Measurements from ENCODE around the gene INTS11. TPM values are rescaled to one million over a fixed set of nuclear protein-coding genes. Genes with fewer than 3 reads are reported as not detected.

The INTS11 gene
- total and polyA plus RNA-seq, 2 experiments from 2014 or later, result 102 to 161 TPM

DNA sequence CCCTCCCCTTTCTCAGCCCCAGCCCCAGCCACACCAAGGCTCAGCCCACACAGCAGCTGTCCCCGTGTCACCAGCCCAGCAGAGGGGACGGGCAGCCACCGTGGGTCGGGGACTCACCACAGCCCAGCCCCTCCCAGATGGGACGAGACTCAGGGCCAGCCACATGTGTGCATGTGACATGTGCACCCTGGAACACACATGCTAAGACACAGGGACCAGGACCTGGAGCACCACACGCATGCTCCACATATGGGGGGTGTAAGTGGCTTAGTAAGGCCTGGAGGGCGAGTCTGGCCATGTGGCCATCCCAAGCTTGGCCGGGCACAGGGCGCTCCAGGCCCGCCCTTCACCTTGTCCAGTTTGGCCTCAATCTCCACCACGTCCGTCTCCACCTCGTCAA is 20.7 kb downstream of the INTS11 start:
- peaks cover 7% of the 10 kb centered on the region; the same call in 1 of the 2 replicates for H3K4me1 ChIP-seq (ENCODE audit: insufficient read depth)
- H3K79me2 ChIP-seq (replicated peaks; ENCODE audit: insufficient read depth), result peaks cover 5% of the 10 kb centered on the region; the same call in 1 of the 2 replicates
- no peaks in the 10 kb centered on the region for H3K9me3 Mint-ChIP-seq
- H3K4me1 Mint-ChIP-seq, result peaks cover 20% of the 10 kb centered on the region; the same call in 2 of the 3 replicates
- no peaks in the 10 kb centered on the region for H3F3A ChIP-seq (replicated peaks; ENCODE audit: low read depth)
- H3K9me2 ChIP-seq (ENCODE audit: insufficient read depth), result no peaks in the 10 kb centered on the region
- no peak overlapping the region for H3K27ac ChIP-seq (ENCODE audit: low read depth)
- no peak overlapping the region for H3K4me2 ChIP-seq
- DNase-seq (ENCODE audit: low spot score) (no peak), ATAC-seq (no peak)
- no peaks in the 10 kb centered on the region for H3K36me3 ChIP-seq (ENCODE audit: insufficient read depth)
- H2AFZ ChIP-seq, result no peak overlapping the region
- TF ChIP-seq NANOG (IDR thresholded peaks at IDR 0.05; ENCODE audit: borderline replicate concordance), result no peak
- no peaks in the 10 kb centered on the region; the same call in 2 of the 3 replicates for H3K36me3 Mint-ChIP-seq (ENCODE audit: low read depth)
- no peaks in the 10 kb centered on the region for H4K20me1 ChIP-seq (replicated peaks; ENCODE audit: insufficient read depth)
- H3K27me3 Mint-ChIP-seq (ENCODE audit: insufficient read depth, low read depth, poor library complexity), result peaks cover 15% of the 10 kb centered on the region
- no peak overlapping the region for H3K4me3 ChIP-seq
- H3K27ac Mint-ChIP-seq, result no peak overlapping the region
- no peak overlapping the region for H3K4me3 Mint-ChIP-seq
- H3K27me3 ChIP-seq (ENCODE audit: insufficient read depth), result no peaks in the 10 kb centered on the region

DNA sequence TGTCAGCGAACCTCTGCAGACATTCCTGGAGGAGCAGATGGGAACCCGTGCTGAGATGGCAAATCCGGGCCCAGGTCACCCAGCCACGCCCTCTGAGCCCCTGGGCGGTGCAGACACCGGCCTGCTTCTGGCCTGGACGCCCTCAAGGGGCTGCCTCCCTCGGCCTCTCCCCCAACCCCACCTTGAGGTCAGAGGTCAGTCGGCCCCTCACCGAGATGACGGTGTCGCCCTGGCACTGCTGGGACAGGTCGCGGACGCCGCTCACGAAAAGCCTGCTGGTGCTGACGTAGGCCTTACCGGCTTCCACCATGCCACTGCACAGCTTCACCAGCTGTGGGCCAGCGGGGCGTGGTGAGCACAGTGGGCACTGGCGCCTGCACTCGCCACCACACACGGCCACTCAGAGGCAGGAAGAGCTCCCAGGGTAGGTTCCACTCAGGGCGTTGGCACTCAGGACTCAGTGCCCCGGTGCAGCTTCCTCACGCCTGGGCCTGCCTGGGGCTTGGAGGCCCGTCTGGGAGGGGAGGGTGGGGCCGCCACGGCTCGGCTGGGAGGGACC is 21.4 kb downstream of the INTS11 start:
- H3K79me2 ChIP-seq (replicated peaks; ENCODE audit: insufficient read depth), result peaks cover 5% of the 10 kb centered on the region; the same call in 1 of the 2 replicates
- TF ChIP-seq ZNF331 (CRISPR knock-in tag; IDR thresholded peaks at IDR 0.05; ENCODE audit: low read depth) (no peak), CREB1 (CRISPR knock-in tag; IDR thresholded peaks at IDR 0.05; ENCODE audit: low read depth) (no peak), JUNB (IDR thresholded peaks at IDR 0.05; ENCODE audit: unreplicated experiment) (no peak)
- TF ChIP-seq, protein P1, sequence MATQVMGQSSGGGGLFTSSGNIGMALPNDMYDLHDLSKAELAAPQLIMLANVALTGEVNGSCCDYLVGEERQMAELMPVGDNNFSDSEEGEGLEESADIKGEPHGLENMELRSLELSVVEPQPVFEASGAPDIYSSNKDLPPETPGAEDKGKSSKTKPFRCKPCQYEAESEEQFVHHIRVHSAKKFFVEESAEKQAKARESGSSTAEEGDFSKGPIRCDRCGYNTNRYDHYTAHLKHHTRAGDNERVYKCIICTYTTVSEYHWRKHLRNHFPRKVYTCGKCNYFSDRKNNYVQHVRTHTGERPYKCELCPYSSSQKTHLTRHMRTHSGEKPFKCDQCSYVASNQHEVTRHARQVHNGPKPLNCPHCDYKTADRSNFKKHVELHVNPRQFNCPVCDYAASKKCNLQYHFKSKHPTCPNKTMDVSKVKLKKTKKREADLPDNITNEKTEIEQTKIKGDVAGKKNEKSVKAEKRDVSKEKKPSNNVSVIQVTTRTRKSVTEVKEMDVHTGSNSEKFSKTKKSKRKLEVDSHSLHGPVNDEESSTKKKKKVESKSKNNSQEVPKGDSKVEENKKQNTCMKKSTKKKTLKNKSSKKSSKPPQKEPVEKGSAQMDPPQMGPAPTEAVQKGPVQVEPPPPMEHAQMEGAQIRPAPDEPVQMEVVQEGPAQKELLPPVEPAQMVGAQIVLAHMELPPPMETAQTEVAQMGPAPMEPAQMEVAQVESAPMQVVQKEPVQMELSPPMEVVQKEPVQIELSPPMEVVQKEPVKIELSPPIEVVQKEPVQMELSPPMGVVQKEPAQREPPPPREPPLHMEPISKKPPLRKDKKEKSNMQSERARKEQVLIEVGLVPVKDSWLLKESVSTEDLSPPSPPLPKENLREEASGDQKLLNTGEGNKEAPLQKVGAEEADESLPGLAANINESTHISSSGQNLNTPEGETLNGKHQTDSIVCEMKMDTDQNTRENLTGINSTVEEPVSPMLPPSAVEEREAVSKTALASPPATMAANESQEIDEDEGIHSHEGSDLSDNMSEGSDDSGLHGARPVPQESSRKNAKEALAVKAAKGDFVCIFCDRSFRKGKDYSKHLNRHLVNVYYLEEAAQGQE (IDR thresholded peaks at IDR 0.05; ENCODE audit: unreplicated experiment), result no peak
- TF ChIP-seq, protein P2, sequence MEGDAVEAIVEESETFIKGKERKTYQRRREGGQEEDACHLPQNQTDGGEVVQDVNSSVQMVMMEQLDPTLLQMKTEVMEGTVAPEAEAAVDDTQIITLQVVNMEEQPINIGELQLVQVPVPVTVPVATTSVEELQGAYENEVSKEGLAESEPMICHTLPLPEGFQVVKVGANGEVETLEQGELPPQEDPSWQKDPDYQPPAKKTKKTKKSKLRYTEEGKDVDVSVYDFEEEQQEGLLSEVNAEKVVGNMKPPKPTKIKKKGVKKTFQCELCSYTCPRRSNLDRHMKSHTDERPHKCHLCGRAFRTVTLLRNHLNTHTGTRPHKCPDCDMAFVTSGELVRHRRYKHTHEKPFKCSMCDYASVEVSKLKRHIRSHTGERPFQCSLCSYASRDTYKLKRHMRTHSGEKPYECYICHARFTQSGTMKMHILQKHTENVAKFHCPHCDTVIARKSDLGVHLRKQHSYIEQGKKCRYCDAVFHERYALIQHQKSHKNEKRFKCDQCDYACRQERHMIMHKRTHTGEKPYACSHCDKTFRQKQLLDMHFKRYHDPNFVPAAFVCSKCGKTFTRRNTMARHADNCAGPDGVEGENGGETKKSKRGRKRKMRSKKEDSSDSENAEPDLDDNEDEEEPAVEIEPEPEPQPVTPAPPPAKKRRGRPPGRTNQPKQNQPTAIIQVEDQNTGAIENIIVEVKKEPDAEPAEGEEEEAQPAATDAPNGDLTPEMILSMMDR (conservative IDR thresholded peaks at IDR 0.05; ENCODE audit: low read depth in 2 of 2), result no peak
- ATAC-seq, result no peak
- no peak overlapping the region for H3K4me3 Mint-ChIP-seq
- H3K4me1 Mint-ChIP-seq, result peaks cover 20% of the 10 kb centered on the region; the same call in 2 of the 3 replicates
- H3K36me3 ChIP-seq (ENCODE audit: insufficient read depth), result no peaks in the 10 kb centered on the region
- H3K4me1 ChIP-seq (ENCODE audit: insufficient read depth), result peaks cover 7% of the 10 kb centered on the region; the same call in 1 of the 2 replicates
- no peak overlapping the region for H3K27ac Mint-ChIP-seq
- no peaks in the 10 kb centered on the region for H3K9me2 ChIP-seq (ENCODE audit: insufficient read depth)
- H3F3A ChIP-seq (replicated peaks; ENCODE audit: low read depth), result no peaks in the 10 kb centered on the region
- H3K4me3 ChIP-seq, result no peak overlapping the region
- H3K27me3 Mint-ChIP-seq (ENCODE audit: insufficient read depth, low read depth, poor library complexity), result peaks cover 14% of the 10 kb centered on the region
- no peak overlapping the region for H3K4me2 ChIP-seq
- H4K20me1 ChIP-seq (replicated peaks; ENCODE audit: insufficient read depth), result no peaks in the 10 kb centered on the region
- DNase-seq (ENCODE audit: low spot score), result no peak
- no peaks in the 10 kb centered on the region for H3K9me3 Mint-ChIP-seq
- H3K27me3 ChIP-seq (ENCODE audit: insufficient read depth), result no peaks in the 10 kb centered on the region
- H2AFZ ChIP-seq, result no peak overlapping the region
- no peaks in the 10 kb centered on the region; the same call in 2 of the 3 replicates for H3K36me3 Mint-ChIP-seq (ENCODE audit: low read depth)
- H3K27ac ChIP-seq (ENCODE audit: low read depth), result no peak overlapping the region

Measured in GM23338 (cell line).